GM23248 (cell line): ENCODE results near the gene XIRP2. TPM values are rescaled to one million over a fixed set of nuclear protein-coding genes. Genes with fewer than 3 reads are reported as not detected.

Source experiments
- DNase-seq: peaks from one replicate; pipeline ENCODE4 v3.0.0-alpha.2; 2015
- H2AFZ ChIP-seq: fragments of 200-600 bp; sonication (generic); 2 replicates; pipeline ENCODE4 v1.6.1; 2016; ENCODE audit warnings: antibody characterized with exemption
- H3F3A ChIP-seq: fragments of 200-600 bp; sonication (generic); 2 replicates; pipeline ENCODE4 v1.6.1; 2016; ENCODE audit warnings: mild to moderate bottlenecking, antibody characterized with exemption, mixed run types; ENCODE audit not compliant: insufficient read depth
- H3K27ac ChIP-seq: fragments of 200-600 bp; sonication (generic); 2 replicates; pipeline ENCODE4 v1.5.1; 2016; ENCODE audit warnings: mild to moderate bottlenecking
- H3K27me3 ChIP-seq: fragments of 200-600 bp; sonication (generic); replicated peaks from 2 replicates; pipeline ENCODE4 v1.6.1; 2016; ENCODE audit warnings: mild to moderate bottlenecking; ENCODE audit not compliant: insufficient read depth
- H3K36me3 ChIP-seq: fragments of 200-600 bp; sonication (generic); 2 replicates; pipeline ENCODE4 v1.6.1; 2016; ENCODE audit warnings: low read depth, mild to moderate bottlenecking
- H3K4me1 ChIP-seq: fragments of 200-600 bp; sonication (generic); 2 replicates; pipeline ENCODE4 v1.6.1; 2016; ENCODE audit warnings: mild to moderate bottlenecking; ENCODE audit not compliant: insufficient read depth
- H3K4me2 ChIP-seq: fragments of 200-600 bp; sonication (generic); one replicate; pipeline ENCODE4 v1.6.1; 2016; ENCODE audit warnings: mild to moderate bottlenecking; ENCODE audit not compliant: unreplicated experiment
- H3K4me3 ChIP-seq: fragments of 200-600 bp; sonication (generic); 2 replicates; pipeline ENCODE4 v1.5.1; 2016; ENCODE audit warnings: mild to moderate bottlenecking
- H3K79me2 ChIP-seq: fragments of 200-600 bp; sonication (generic); 2 replicates; pipeline ENCODE4 v1.6.1; 2016; ENCODE audit warnings: mild to moderate bottlenecking; ENCODE audit not compliant: insufficient read depth
- H3K9ac ChIP-seq: fragments of 200-600 bp; sonication (generic); 2 replicates; pipeline ENCODE4 v1.6.1; 2016; ENCODE audit warnings: mild to moderate bottlenecking
- H3K9me2 ChIP-seq: fragments of 200-600 bp; sonication (generic); 2 replicates; pipeline ENCODE4 v1.6.1; 2016; ENCODE audit warnings: mixed run types, mild to moderate bottlenecking, moderate library complexity; ENCODE audit not compliant: insufficient read depth
- H3K9me3 ChIP-seq: fragments of 200-600 bp; sonication (generic); one replicate; pipeline ENCODE4 v1.6.1; 2017; ENCODE audit warnings: low read depth
- H4K20me1 ChIP-seq: fragments of 200-600 bp; sonication (generic); 2 replicates; pipeline ENCODE4 v1.6.0; 2016; ENCODE audit not compliant: insufficient read depth
- EZH2 ChIP-seq: fragments of 200-600 bp; sonication (generic); IDR thresholded peaks from 2 replicates; pipeline ENCODE4 v1.6.1; 2018; ENCODE audit warnings: antibody characterized with exemption, mild to moderate bottlenecking; ENCODE audit not compliant: insufficient read depth, poor library complexity, severe bottlenecking
- EZH2phosphoT487 ChIP-seq: fragments of 200-600 bp; sonication (generic); IDR thresholded peaks from 2 replicates; pipeline ENCODE4 v1.6.1; 2018; ENCODE audit warnings: antibody characterized with exemption, moderate library complexity, mild to moderate bottlenecking, low read depth; ENCODE audit not compliant: insufficient read depth
- WGBS, 2 experiments: methylation state at CpG; one replicate each; pipeline ENCODE4 v1.1.6; 2015 to 2017; ENCODE audit warnings: low lambda C conversion rate in 2 of 2, low coverage in 1 of 2; ENCODE audit errors: missing lambda C conversion rate in 2 of 2; 5-methylcytosine and 5-hydroxymethylcytosine counted together
- in situ Hi-C: fragments of 300-500 bp; cut with MboI; formaldehyde crosslinking; loops from 2 replicates; pipeline ENCODE4 v1.15.0; 2020
- polyA plus RNA-seq: library from polyadenylated mRNA; unstranded; fragments of >200 nt; fragmentation: Nextera tagmentation; extraction: Ambion mirVana; gene quantifications from 2 replicates; pipeline ENCODE4 v1.2.1, GENCODE V29; 2016
- total RNA-seq: library from RNA; depleted of rRNA; stranded (reverse); fragments of >200 nt; shearing (Covaris generic); gene quantifications from 2 replicates; pipeline ENCODE4 v1.2.3, GENCODE V29; 2014

Gene XIRP2
- total and polyA plus RNA-seq, 2 experiments from 2014 or later = not detected

DNA sequence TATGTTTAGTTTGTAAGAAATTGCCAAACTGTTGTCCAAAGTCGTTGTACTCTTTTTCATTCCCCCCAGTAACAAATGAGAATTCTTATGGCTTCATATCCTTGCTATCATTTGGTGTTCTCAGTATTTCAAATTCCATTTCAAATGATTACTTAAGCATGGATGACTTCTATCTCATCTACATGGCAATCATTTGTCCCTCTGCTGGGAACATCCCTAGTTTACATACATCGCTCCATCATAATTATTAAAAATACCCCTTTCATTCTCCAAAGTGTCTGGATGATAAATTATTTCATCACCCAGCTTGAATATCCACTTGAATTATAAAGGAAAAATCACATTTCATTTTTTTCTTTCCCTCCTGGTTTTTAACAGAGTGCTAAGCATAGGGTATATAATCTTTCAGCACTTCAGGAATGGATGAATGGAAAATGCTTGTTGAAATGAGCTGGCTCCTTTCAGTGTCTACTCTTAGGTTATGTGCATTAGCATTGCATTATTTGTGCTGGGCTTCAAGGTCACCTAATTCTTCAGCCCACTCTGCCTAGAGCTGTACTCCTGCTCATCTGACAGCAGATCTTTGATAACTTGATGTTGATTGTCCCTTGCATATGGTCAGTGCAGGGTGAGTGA lies 33.1 kb downstream of the XIRP2 start:
- no peak for TF ChIP-seq EZH2phosphoT487
- no peak for TF ChIP-seq EZH2
- Histone ChIP-seq H3K4me3 (no peak overlapping the region), H3K4me1 (no peaks in the 10 kb centered on the region), H4K20me1 (no peaks in the 10 kb centered on the region), H3K36me3 (no peaks in the 10 kb centered on the region), H3K9ac (no peak overlapping the region), H3K27ac (no peak overlapping the region), H3K79me2 (no peaks in the 10 kb centered on the region), H3K9me2 (no peaks in the 10 kb centered on the region), H3K9me3 (no peaks in the 10 kb centered on the region), H3F3A (no peaks in the 10 kb centered on the region), H3K27me3 (no peaks in the 10 kb centered on the region), H2AFZ (no peak overlapping the region), H3K4me2 (no peak overlapping the region)
- no peak for DNase-seq
- in situ Hi-C loops = no loop called here
- 21 to 28% methylated on average over 2 of the region's 2 CpGs for WGBS, 2 experiments

DNA sequence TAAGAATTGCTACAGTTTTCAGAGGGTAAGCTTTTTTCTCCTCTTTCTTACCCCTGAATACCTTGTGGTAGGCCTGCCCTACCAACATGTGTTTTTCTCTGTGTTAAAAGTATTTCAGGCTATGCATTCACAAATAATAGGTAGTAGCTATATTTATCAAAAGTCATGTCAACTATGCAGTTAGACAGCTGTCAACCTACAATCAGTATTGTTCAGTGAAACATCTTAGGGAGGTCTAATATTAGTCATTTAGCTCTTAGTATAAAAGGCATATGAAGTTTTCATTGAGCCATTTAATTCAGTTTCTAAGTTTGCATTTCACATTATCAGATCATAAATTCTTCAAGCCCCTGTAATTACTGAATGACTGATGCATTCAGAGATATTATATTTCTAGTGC lies 36.7 kb downstream of the XIRP2 start:
- no peak overlapping the region for H3K9ac ChIP-seq
- H3K9me2 ChIP-seq = no peaks in the 10 kb centered on the region
- no peaks in the 10 kb centered on the region for H3K79me2 ChIP-seq
- H3K9me3 ChIP-seq = no peaks in the 10 kb centered on the region
- no peak overlapping the region for H2AFZ ChIP-seq
- H3K27me3 ChIP-seq = no peaks in the 10 kb centered on the region
- H3K4me3 ChIP-seq = no peak overlapping the region
- no peak overlapping the region for H3K27ac ChIP-seq
- in situ Hi-C loops = no loop called here
- H3K36me3 ChIP-seq = no peaks in the 10 kb centered on the region
- no peak overlapping the region for H3K4me2 ChIP-seq
- no peaks in the 10 kb centered on the region for H4K20me1 ChIP-seq
- no peaks in the 10 kb centered on the region for H3K4me1 ChIP-seq
- H3F3A ChIP-seq = no peaks in the 10 kb centered on the region
- no peak for TF ChIP-seq EZH2phosphoT487
- no peak for DNase-seq

DNA sequence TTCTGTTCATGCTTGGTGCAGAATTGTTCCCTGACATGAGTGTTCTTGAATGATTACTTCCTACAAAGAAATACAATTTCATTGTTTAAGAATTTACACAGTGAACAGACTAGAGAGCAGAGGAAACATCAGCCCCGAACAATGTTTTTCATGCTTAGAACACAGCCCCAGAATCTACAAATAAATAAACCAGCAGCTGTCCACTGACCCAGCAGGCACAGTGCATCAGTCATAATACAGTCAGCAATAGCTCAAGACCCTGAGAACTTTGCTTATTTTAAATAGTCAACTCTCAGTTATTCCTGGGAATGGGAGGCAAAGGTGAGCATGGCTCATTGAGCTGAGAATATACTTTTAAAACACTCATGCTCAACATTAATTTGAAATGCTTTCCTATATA lies 38.4 kb downstream of the XIRP2 start:
- no peaks in the 10 kb centered on the region for H4K20me1 ChIP-seq
- no peak for TF ChIP-seq EZH2phosphoT487
- TF ChIP-seq EZH2 = no peak
- no peak overlapping the region for H3K4me3 ChIP-seq
- H3K79me2 ChIP-seq = no peaks in the 10 kb centered on the region
- H3K9me3 ChIP-seq = no peaks in the 10 kb centered on the region
- H2AFZ ChIP-seq = no peak overlapping the region
- H3K27me3 ChIP-seq = no peaks in the 10 kb centered on the region
- in situ Hi-C loops = no loop called here
- DNase-seq = no peak
- no peaks in the 10 kb centered on the region for H3F3A ChIP-seq
- no peaks in the 10 kb centered on the region for H3K36me3 ChIP-seq
- no peak overlapping the region for H3K4me2 ChIP-seq
- no peak overlapping the region for H3K27ac ChIP-seq
- 5 to 6% methylated on average over 1 of the region's 1 CpG for WGBS, 2 experiments
- no peaks in the 10 kb centered on the region for H3K9me2 ChIP-seq
- no peaks in the 10 kb centered on the region for H3K4me1 ChIP-seq
- no peak overlapping the region for H3K9ac ChIP-seq

DNA sequence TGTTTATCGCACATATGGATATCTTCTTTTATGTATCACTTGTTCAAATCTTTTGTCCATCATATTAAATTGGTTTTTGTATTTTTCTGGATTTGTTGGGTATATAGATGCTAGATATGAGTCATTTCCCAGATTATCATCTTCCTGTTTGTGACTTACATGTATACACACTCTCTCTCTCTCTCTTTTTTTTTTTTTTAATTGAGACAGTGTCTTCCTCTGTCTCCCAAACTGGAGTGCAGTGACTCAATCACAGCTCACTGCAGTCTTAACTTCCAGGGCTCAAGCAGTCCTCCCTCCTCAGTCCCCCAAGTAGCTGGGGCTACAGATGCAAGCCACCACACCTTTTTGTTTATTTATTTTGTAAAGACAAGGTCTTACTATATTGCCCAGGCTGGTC lies 43.8 kb downstream of the XIRP2 start:
- WGBS, 2 experiments = 5 to 8% methylated on average over 1 of the region's 1 CpG

DNA sequence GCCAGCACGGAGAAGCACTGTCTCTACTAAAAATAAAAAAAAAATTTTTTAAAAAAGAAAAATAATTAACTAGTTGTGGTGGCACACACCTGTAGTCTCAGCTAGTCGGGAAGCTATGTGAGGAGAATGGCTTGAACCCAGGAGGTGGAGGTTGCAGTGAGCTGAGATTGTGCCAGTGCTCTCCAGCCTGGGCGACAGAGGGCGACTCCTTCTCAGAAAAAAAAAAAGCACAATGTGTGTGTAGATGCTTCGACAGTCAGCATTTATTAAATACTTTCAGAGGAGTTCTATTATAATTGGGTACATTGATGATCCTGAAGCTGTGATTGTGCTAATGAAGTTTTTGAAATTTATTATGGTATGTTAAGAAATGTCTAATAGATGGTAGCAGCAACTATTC lies 46.5 kb downstream of the XIRP2 start:
- no peaks in the 10 kb centered on the region for H3F3A ChIP-seq

More for the DNA sequence above, 43.8 kb downstream of the XIRP2 start:
- TF ChIP-seq EZH2phosphoT487 = no peak
- TF ChIP-seq EZH2 = no peak
- Histone ChIP-seq H3K27me3 (no peaks in the 10 kb centered on the region), H3K4me3 (no peak overlapping the region), H3K79me2 (no peaks in the 10 kb centered on the region), H3F3A (no peaks in the 10 kb centered on the region), H3K4me1 (no peaks in the 10 kb centered on the region), H3K4me2 (no peak overlapping the region), H3K27ac (no peak overlapping the region), H3K9ac (no peak overlapping the region), H3K36me3 (no peaks in the 10 kb centered on the region), H3K9me2 (no peaks in the 10 kb centered on the region), H4K20me1 (no peaks in the 10 kb centered on the region), H2AFZ (no peak overlapping the region), H3K9me3 (no peaks in the 10 kb centered on the region)
- in situ Hi-C loops = no loop called here
- DNase-seq = no peak

More for the DNA sequence above, 46.5 kb downstream of the XIRP2 start:
- no peak for DNase-seq
- no peak overlapping the region for H3K27ac ChIP-seq
- H3K9me2 ChIP-seq = no peaks in the 10 kb centered on the region
- H3K27me3 ChIP-seq = no peaks in the 10 kb centered on the region
- no peaks in the 10 kb centered on the region for H3K4me1 ChIP-seq
- 43 to 44% methylated on average over 5 of the region's 5 CpGs for WGBS, 2 experiments
- no peaks in the 10 kb centered on the region for H3K9me3 ChIP-seq
- H2AFZ ChIP-seq = no peak overlapping the region
- no peaks in the 10 kb centered on the region for H3K79me2 ChIP-seq
- H4K20me1 ChIP-seq = no peaks in the 10 kb centered on the region
- no peak overlapping the region for H3K4me2 ChIP-seq
- H3K4me3 ChIP-seq = no peak overlapping the region
- TF ChIP-seq EZH2phosphoT487 (no peak), EZH2 (no peak)
- no peak overlapping the region for H3K9ac ChIP-seq
- in situ Hi-C loops = no loop called here
- H3K36me3 ChIP-seq = no peaks in the 10 kb centered on the region
